Measurements from ENCODE around the gene KCNC3.

The KCNC3 gene

GRCh38 chr19:50327461-50328223, 1.5 kb downstream of the KCNC3 start:
- Histone ChIP-seq H3K27me3 (ENCODE audit: control insufficient read depth in 1 of 2, insufficient read depth in 2 of 2, low read length in 2 of 2) (peaks cover 35 to 46% of the 10 kb centered on the region in 2 donors), H3K27ac (ENCODE audit: low read depth, low read length) (no peak overlapping the region)

GRCh38 chr19:50327013-50327412, 2.2 kb downstream of the KCNC3 start:
- Histone ChIP-seq H3K9me3 (ENCODE audit: control insufficient read depth in 1 of 2, low read length in 2 of 2) (no peaks in the 10 kb centered on the region), H3K36me3 (ENCODE audit: control insufficient read depth in 1 of 2, insufficient read depth in 2 of 2, low read length in 2 of 2) (peaks cover 0 to 4% of the 10 kb centered on the region in 2 donors), H3K4me1 (ENCODE audit: control insufficient read depth in 1 of 2, insufficient read depth in 2 of 2, low read length in 2 of 2) (peaks cover 4 to 14% of the 10 kb centered on the region in 2 donors), H3K4me3 (ENCODE audit: low read depth in 1 of 2, low read length in 2 of 2) (peak overlapping the region in 1 of 2 donors; percentile 16), H3K27me3 (ENCODE audit: control insufficient read depth in 1 of 2, insufficient read depth in 2 of 2, low read length in 2 of 2) (peaks cover 31 to 40% of the 10 kb centered on the region in 2 donors), H3K9ac (ENCODE audit: low read depth in 1 of 2, low read length in 2 of 2) (no peak overlapping the region), H3K27ac (ENCODE audit: low read depth, low read length) (no peak overlapping the region)

More at GRCh38 chr19:50327461-50328223, 1.5 kb downstream of the KCNC3 start:
- Histone ChIP-seq H3K4me3 (ENCODE audit: low read depth in 1 of 2, low read length in 2 of 2) (peak overlapping the region in 1 of 2 donors; percentile 16), H3K4me1 (ENCODE audit: control insufficient read depth in 1 of 2, insufficient read depth in 2 of 2, low read length in 2 of 2) (peaks cover 4 to 14% of the 10 kb centered on the region in 2 donors), H3K9ac (ENCODE audit: low read depth in 1 of 2, low read length in 2 of 2) (no peak overlapping the region), H3K9me3 (ENCODE audit: control insufficient read depth in 1 of 2, low read length in 2 of 2) (no peaks in the 10 kb centered on the region), H3K36me3 (ENCODE audit: control insufficient read depth in 1 of 2, insufficient read depth in 2 of 2, low read length in 2 of 2) (peaks cover 0 to 4% of the 10 kb centered on the region in 2 donors)

GRCh38 chr19:50326101-50326664, 3.0 kb downstream of the KCNC3 start:
- H3K36me3 ChIP-seq (ENCODE audit: control insufficient read depth in 1 of 2, insufficient read depth in 2 of 2, low read length in 2 of 2) = peaks cover 0 to 4% of the 10 kb centered on the region in 2 donors
- H3K27ac ChIP-seq (ENCODE audit: low read depth, low read length) = no peak overlapping the region
- no peaks in the 10 kb centered on the region for H3K9me3 ChIP-seq (ENCODE audit: control insufficient read depth in 1 of 2, low read length in 2 of 2)
- H3K27me3 ChIP-seq (ENCODE audit: control insufficient read depth in 1 of 2, insufficient read depth in 2 of 2, low read length in 2 of 2) = peaks cover 25 to 33% of the 10 kb centered on the region in 2 donors
- H3K4me3 ChIP-seq (ENCODE audit: low read depth in 1 of 2, low read length in 2 of 2) = peak overlapping the region; percentile 15 to 43
- H3K4me1 ChIP-seq (ENCODE audit: control insufficient read depth in 1 of 2, insufficient read depth in 2 of 2, low read length in 2 of 2) = peaks cover 4 to 14% of the 10 kb centered on the region in 2 donors
- H3K9ac ChIP-seq (ENCODE audit: low read depth in 1 of 2, low read length in 2 of 2) = no peak overlapping the region

DNA sequence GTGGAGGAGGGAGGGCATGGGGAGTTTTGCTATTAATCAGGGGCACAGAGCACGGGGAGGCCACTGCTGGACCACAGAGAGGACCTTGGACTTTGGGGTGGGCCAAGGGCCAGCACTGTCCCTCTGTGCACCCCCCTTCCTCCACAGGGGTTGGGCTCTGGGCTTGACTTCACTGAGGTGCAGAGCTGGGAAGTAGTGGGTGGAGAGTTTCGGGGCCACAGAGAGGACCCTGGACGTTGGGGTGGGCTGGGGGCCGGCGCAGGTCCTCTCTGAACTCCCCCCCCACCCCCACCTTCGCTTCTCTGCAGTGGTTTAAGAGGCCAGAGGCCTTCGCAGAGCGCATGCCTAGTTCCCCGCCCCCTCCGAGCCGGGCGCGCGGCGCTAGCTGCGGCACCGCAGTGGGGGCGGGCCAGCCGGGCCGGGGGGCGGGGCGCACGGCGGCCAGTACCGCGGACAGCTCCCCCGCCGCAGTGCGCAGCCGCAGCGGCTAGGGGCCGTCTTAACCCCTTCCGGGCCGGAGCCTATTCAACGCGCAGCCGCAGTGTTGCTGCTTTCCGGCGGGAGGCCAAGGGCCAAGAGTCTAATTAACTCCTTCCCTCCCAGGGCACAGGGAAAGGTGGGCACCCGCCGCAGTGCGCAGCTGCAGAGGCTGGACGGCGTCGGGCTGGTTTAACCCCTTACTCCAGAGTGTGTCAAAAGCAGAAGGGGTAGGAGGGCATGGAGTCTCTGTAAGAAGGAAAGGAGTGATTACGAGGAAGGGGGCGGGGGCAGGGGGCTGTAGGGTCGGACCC, 3.7 kb downstream of the KCNC3 start:
- Histone ChIP-seq H3K27ac (ENCODE audit: low read depth, low read length) (no peak overlapping the region), H3K27me3 (ENCODE audit: control insufficient read depth in 1 of 2, insufficient read depth in 2 of 2, low read length in 2 of 2) (peaks cover 25 to 26% of the 10 kb centered on the region in 2 donors), H3K9me3 (ENCODE audit: control insufficient read depth in 1 of 2, low read length in 2 of 2) (no peaks in the 10 kb centered on the region), H3K9ac (ENCODE audit: low read depth in 1 of 2, low read length in 2 of 2) (no peak overlapping the region), H3K4me1 (ENCODE audit: control insufficient read depth in 1 of 2, insufficient read depth in 2 of 2, low read length in 2 of 2) (peaks cover 2 to 13% of the 10 kb centered on the region in 2 donors), H3K4me3 (ENCODE audit: low read depth in 1 of 2, low read length in 2 of 2) (peak overlapping the region in 1 of 2 donors; percentile 43), H3K36me3 (ENCODE audit: control insufficient read depth in 1 of 2, insufficient read depth in 2 of 2, low read length in 2 of 2) (peaks cover 0 to 4% of the 10 kb centered on the region in 2 donors)

GRCh38 chr19:50324331-50324730, 4.8 kb downstream of the KCNC3 start:
- H3K9me3 ChIP-seq (ENCODE audit: control insufficient read depth in 1 of 2, low read length in 2 of 2) = no peaks in the 10 kb centered on the region
- peaks cover 0 to 6% of the 10 kb centered on the region in 2 donors for H3K4me1 ChIP-seq (ENCODE audit: control insufficient read depth in 1 of 2, insufficient read depth in 2 of 2, low read length in 2 of 2)
- no peak overlapping the region for H3K4me3 ChIP-seq (ENCODE audit: low read depth in 1 of 2, low read length in 2 of 2)
- peaks cover 0 to 4% of the 10 kb centered on the region in 2 donors for H3K36me3 ChIP-seq (ENCODE audit: control insufficient read depth in 1 of 2, insufficient read depth in 2 of 2, low read length in 2 of 2)
- H3K9ac ChIP-seq (ENCODE audit: low read depth in 1 of 2, low read length in 2 of 2) = no peak overlapping the region
- peaks cover 21 to 22% of the 10 kb centered on the region in 2 donors for H3K27me3 ChIP-seq (ENCODE audit: control insufficient read depth in 1 of 2, insufficient read depth in 2 of 2, low read length in 2 of 2)
- H3K27ac ChIP-seq (ENCODE audit: low read depth, low read length) = no peak overlapping the region

DNA sequence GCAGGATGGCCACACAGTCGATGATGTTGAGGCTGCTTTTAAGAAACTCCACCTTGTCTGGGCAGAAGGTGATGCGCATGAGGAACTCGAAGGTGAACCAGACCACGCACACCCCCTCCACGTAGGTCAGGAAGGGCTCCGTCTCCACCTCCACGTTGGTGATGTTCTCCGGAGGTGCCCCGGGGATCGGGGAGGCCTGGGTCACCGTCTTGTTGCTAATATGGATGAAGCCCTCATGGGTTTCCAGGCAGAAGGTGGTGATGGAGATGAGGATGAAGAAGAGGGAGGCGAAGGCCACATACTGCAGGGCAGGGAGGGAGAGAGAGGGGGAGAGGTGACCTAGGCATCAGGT, 5.4 kb downstream of the KCNC3 start:
- Histone ChIP-seq H3K9ac (ENCODE audit: low read depth in 1 of 2, low read length in 2 of 2) (no peak overlapping the region), H3K9me3 (ENCODE audit: control insufficient read depth in 1 of 2, low read length in 2 of 2) (no peaks in the 10 kb centered on the region), H3K4me1 (ENCODE audit: control insufficient read depth in 1 of 2, insufficient read depth in 2 of 2, low read length in 2 of 2) (peaks cover 0 to 5% of the 10 kb centered on the region in 2 donors), H3K36me3 (ENCODE audit: control insufficient read depth in 1 of 2, insufficient read depth in 2 of 2, low read length in 2 of 2) (peaks cover 0 to 4% of the 10 kb centered on the region in 2 donors), H3K27ac (ENCODE audit: low read depth, low read length) (no peak overlapping the region), H3K27me3 (ENCODE audit: control insufficient read depth in 1 of 2, insufficient read depth in 2 of 2, low read length in 2 of 2) (peaks cover 21 to 22% of the 10 kb centered on the region in 2 donors), H3K4me3 (ENCODE audit: low read depth in 1 of 2, low read length in 2 of 2) (no peak overlapping the region)

- Histone ChIP-seq H3K27ac (ENCODE audit: low read depth, low read length) (no peak overlapping the region), H3K9ac (ENCODE audit: low read depth in 1 of 2, low read length in 2 of 2) (no peak overlapping the region), H3K4me3 (ENCODE audit: low read depth in 1 of 2, low read length in 2 of 2) (no peak overlapping the region), H3K36me3 (ENCODE audit: control insufficient read depth in 1 of 2, insufficient read depth in 2 of 2, low read length in 2 of 2) (peaks cover 0 to 4% of the 10 kb centered on the region in 2 donors), H3K9me3 (ENCODE audit: control insufficient read depth in 1 of 2, low read length in 2 of 2) (no peaks in the 10 kb centered on the region), H3K4me1 (ENCODE audit: control insufficient read depth in 1 of 2, insufficient read depth in 2 of 2, low read length in 2 of 2) (peaks cover 0 to 5% of the 10 kb centered on the region in 2 donors), H3K27me3 (ENCODE audit: control insufficient read depth in 1 of 2, insufficient read depth in 2 of 2, low read length in 2 of 2) (peaks cover 21 to 22% of the 10 kb centered on the region in 2 donors)
Measured at GRCh38 chr19:50322931-50323781, 6.0 kb downstream of the KCNC3 start.

GRCh38 chr19:50322234-50322633, 6.9 kb downstream of the KCNC3 start:
- H3K27ac ChIP-seq (ENCODE audit: low read depth, low read length) = no peak overlapping the region
- H3K27me3 ChIP-seq (ENCODE audit: control insufficient read depth in 1 of 2, insufficient read depth in 2 of 2, low read length in 2 of 2) = peaks cover 14 to 15% of the 10 kb centered on the region in 2 donors
- H3K36me3 ChIP-seq (ENCODE audit: control insufficient read depth in 1 of 2, insufficient read depth in 2 of 2, low read length in 2 of 2) = peaks cover 0 to 4% of the 10 kb centered on the region in 2 donors
- H3K4me1 ChIP-seq (ENCODE audit: control insufficient read depth in 1 of 2, insufficient read depth in 2 of 2, low read length in 2 of 2) = peaks cover 0 to 5% of the 10 kb centered on the region in 2 donors
- no peaks in the 10 kb centered on the region for H3K9me3 ChIP-seq (ENCODE audit: control insufficient read depth in 1 of 2, low read length in 2 of 2)
- no peak overlapping the region for H3K9ac ChIP-seq (ENCODE audit: low read depth in 1 of 2, low read length in 2 of 2)
- no peak overlapping the region for H3K4me3 ChIP-seq (ENCODE audit: low read depth in 1 of 2, low read length in 2 of 2)

- H3K27ac ChIP-seq (ENCODE audit: low read depth, low read length) = no peak overlapping the region
- no peak overlapping the region for H3K9ac ChIP-seq (ENCODE audit: low read depth in 1 of 2, low read length in 2 of 2)
- peaks cover 0 to 4% of the 10 kb centered on the region in 2 donors for H3K36me3 ChIP-seq (ENCODE audit: control insufficient read depth in 1 of 2, insufficient read depth in 2 of 2, low read length in 2 of 2)
- H3K4me1 ChIP-seq (ENCODE audit: control insufficient read depth in 1 of 2, insufficient read depth in 2 of 2, low read length in 2 of 2) = peaks cover 0 to 5% of the 10 kb centered on the region in 2 donors
- H3K9me3 ChIP-seq (ENCODE audit: control insufficient read depth in 1 of 2, low read length in 2 of 2) = no peaks in the 10 kb centered on the region
- H3K4me3 ChIP-seq (ENCODE audit: low read depth in 1 of 2, low read length in 2 of 2) = no peak overlapping the region
- peaks cover 10 to 11% of the 10 kb centered on the region in 2 donors for H3K27me3 ChIP-seq (ENCODE audit: control insufficient read depth in 1 of 2, insufficient read depth in 2 of 2, low read length in 2 of 2)
Measured at GRCh38 chr19:50321831-50322230, 7.3 kb downstream of the KCNC3 start.

Data from duodenal mucosa (tissue), 2 donors.